GM12878 (cell line): Measurements from ENCODE around the gene SLC6A17. TPM values are rescaled to one million over a fixed set of nuclear protein-coding genes. Genes with fewer than 3 reads are reported as not detected.

Experiments used
- ATAC-seq: fragments of 200-7000 bp; cut with Tn5 transposase; 3 replicates; pipeline ENCODE4 v1.9.1; 2020; ENCODE audit warnings: mild to moderate bottlenecking, moderate library complexity
- BruUV-seq: library from RNA; stranded (reverse); fragments of 400-500 nt; replicated peaks from 2 replicates; lab custom pipeline; 2021; lab: Mats Ljungman, UMichigan
- CTCF ChIA-PET: fragments of 300-600 bp; sonication (Branson Sonifier 250); formaldehyde crosslinking; extraction: SDS; loops from one replicate; lab custom pipeline; 2021; ENCODE audit warnings: inconsistent platforms; lab: Yijun Ruan, JAX
- POLR2A ChIA-PET: fragments of 350-600 bp; formaldehyde crosslinking; extraction: SDS; loops from one replicate; lab custom pipeline; 2021; ENCODE audit warnings: inconsistent platforms; lab: Charles Lee
- RAD21 ChIA-PET: fragments of 300-600 bp; sonication (Branson Sonifier 250); formaldehyde crosslinking; loops from one replicate; lab custom pipeline; 2023; ENCODE audit warnings: antibody characterized with exemption; ENCODE audit not compliant: unreplicated experiment; lab: Charles Lee
- SMC1A ChIA-PET: fragments of 300-600 bp; sonication (Branson Sonifier 250); formaldehyde crosslinking; loops from one replicate; lab custom pipeline; 2023; ENCODE audit not compliant: unreplicated experiment, uncharacterized antibody; lab: Charles Lee
- DNase-seq: peaks from one replicate; pipeline ENCODE4 v3.0.0-alpha.2; 2011; ENCODE audit warnings: low read depth, low spot score
- FAIRE-seq: peaks from 3 replicates; lab custom pipeline; 2011; peaks lifted over from hg19 to GRCh38; lab: Jason Lieb, UNC
- H2AFZ ChIP-seq: 2 replicates; pipeline ENCODE4 v1.6.0; 2011; ENCODE audit warnings: low read depth, low read length, control low read depth; ENCODE audit not compliant: control insufficient read depth
- H3K27ac ChIP-seq: 2 replicates; pipeline ENCODE4 v1.5.1; 2011; ENCODE audit warnings: control low read depth; ENCODE audit not compliant: control insufficient read depth, insufficient read depth
- H3K27me3 ChIP-seq, 2 experiments: replicated peaks in 1 of 2; 2 replicates each; pipeline versions ENCODE4 v1.6.0 to v1.6.1; 2011; ENCODE audit warnings: low read length in 1 of 2; ENCODE audit not compliant: control insufficient read depth in 2 of 2, insufficient read depth in 2 of 2
- H3K36me3 ChIP-seq, 2 experiments: 2 replicates each; pipeline ENCODE4 v1.5.1; 2011; ENCODE audit warnings: low read length in 1 of 2; ENCODE audit not compliant: control insufficient read depth in 2 of 2, insufficient read depth in 2 of 2
- H3K4me1 ChIP-seq: 2 replicates; pipeline ENCODE4 v1.6.1; 2011; ENCODE audit warnings: mild to moderate bottlenecking, low read length, moderate library complexity, mixed read lengths; ENCODE audit not compliant: control insufficient read depth, insufficient read depth
- H3K4me2 ChIP-seq: 2 replicates; pipeline ENCODE4 v1.6.0; 2011; ENCODE audit warnings: control low read depth; ENCODE audit not compliant: control insufficient read depth, insufficient read depth
- H3K4me3 ChIP-seq: fragments of 200-600 bp; sonication (generic); 2 replicates; pipeline ENCODE4 v1.5.1; 2016
- H3K79me2 ChIP-seq: 2 replicates; pipeline ENCODE4 v1.6.0; 2011; ENCODE audit warnings: low read length; ENCODE audit not compliant: control insufficient read depth, insufficient read depth
- H3K9ac ChIP-seq: 2 replicates; pipeline ENCODE4 v1.8.0; 2011; ENCODE audit warnings: low read length, control low read depth, mixed read lengths; ENCODE audit not compliant: control insufficient read depth, insufficient read depth
- H3K9me3 ChIP-seq: replicated peaks from 3 replicates; pipeline ENCODE4 v1.5.1; 2011; ENCODE audit warnings: mild to moderate bottlenecking, low read length; ENCODE audit not compliant: control insufficient read depth, insufficient read depth
- H4K20me1 ChIP-seq: 2 replicates; pipeline ENCODE4 v1.6.0; 2011; ENCODE audit not compliant: control insufficient read depth, insufficient read depth
- ASH2L ChIP-seq: fragments of 300-600, 200-600 bp; sonication (generic); IDR thresholded peaks from 2 replicates; pipeline ENCODE4 v1.6.1; 2017; ENCODE audit warnings: low read depth, mild to moderate bottlenecking, borderline replicate concordance
- BCL11A ChIP-seq: IDR thresholded peaks from 2 replicates; pipeline ENCODE4 v1.6.1; 2011; ENCODE audit warnings: low read depth, low read length
- CHD1 ChIP-seq: IDR thresholded peaks from 2 replicates; pipeline ENCODE4 v1.6.1; 2012; ENCODE audit warnings: low read depth, low read length, improper control_type of control experiment
- FOXM1 ChIP-seq: IDR thresholded peaks from 2 replicates; pipeline ENCODE4 v1.6.1; 2012; ENCODE audit warnings: low read depth, mild to moderate bottlenecking, inconsistent platforms, low read length, moderate library complexity
- KLF5 ChIP-seq: fragments of 450-650 bp; IDR thresholded peaks from 2 replicates; pipeline ENCODE4 v1.6.1; 2014; ENCODE audit warnings: mild to moderate bottlenecking; ENCODE audit not compliant: partially characterized antibody
- NR2F1 ChIP-seq: fragments of 450-650 bp; conservative IDR thresholded peaks from 2 replicates; pipeline ENCODE4 v1.6.1; 2017; ENCODE audit warnings: mild to moderate bottlenecking
- POU2F2 ChIP-seq: IDR thresholded peaks from 3 replicates; pipeline ENCODE4 v1.6.1; 2011; ENCODE audit warnings: low read depth, mild to moderate bottlenecking, low read length, borderline replicate concordance
- RB1 ChIP-seq: fragments of 450-650 bp; formaldehyde crosslinking; IDR thresholded peaks from 2 replicates; pipeline ENCODE4 v1.6.1; 2017; ENCODE audit warnings: mild to moderate bottlenecking, borderline replicate concordance
- SMAD5 ChIP-seq: IDR thresholded peaks from 2 replicates; pipeline ENCODE4 v1.6.1; 2016; ENCODE audit warnings: antibody characterized with exemption, low read depth
- STAT1 ChIP-seq: fragments of 450-650 bp; conservative IDR thresholded peaks from 2 replicates; pipeline ENCODE4 v1.6.1; 2014; ENCODE audit warnings: antibody characterized with exemption, mild to moderate bottlenecking
- WGBS: methylation state at CpG from one replicate; pipeline ENCODE4 v1.1.6; 2016; ENCODE audit warnings: low lambda C conversion rate; ENCODE audit not compliant: insufficient replicate concordance, insufficient coverage; ENCODE audit errors: missing lambda C conversion rate; 5-methylcytosine and 5-hydroxymethylcytosine counted together
- in situ Hi-C: fragments of 300-500 bp; cut with MboI; formaldehyde crosslinking; loops from 9 replicates; pipeline ENCODE4 v1.14.3; 2018; ENCODE audit warnings: mixed read lengths
- intact Hi-C: fragments of 100-400 bp; cut with micrococcal nuclease; formaldehyde crosslinking; loops from one replicate; pipeline ENCODE4 v1.14.2; 2022; ENCODE audit not compliant: unreplicated experiment
- polyA plus RNA-seq, 11 experiments: library from polyadenylated mRNA; depleted of rRNA in 4 of 11; unstranded in 6 of 11; stranded (reverse) in 5 of 11; fragments of >200 nt; fragmentation: Nextera tagmentation in 4 of 11; fragmentation: Illumina TruSeq in 1 of 11; extraction: Ambion mirVana in 4 of 11; extraction: Trizol in 1 of 11; gene quantifications; 1 replicate in 1 of 11; 2 replicates in 10 of 11; pipeline versions ENCODE4 v1.2.1 to v1.2.3, GENCODE V29; 2011 to 2016; ENCODE audit warnings: inconsistent platforms in 2 of 11, missing spikeins in 2 of 11, low read depth in 1 of 11
- total RNA-seq, 4 experiments: library from RNA; depleted of rRNA in 3 of 4; stranded (reverse); fragments of >200 nt in 3 of 4; fragmentation: Illumina TruSeq in 1 of 4; extraction: Trizol in 1 of 4; gene quantifications; 2 replicates each; pipeline versions ENCODE4 v1.2.1 to v1.2.3, GENCODE V29; 2013 to 2021
- TF ChIP-seq, protein P1 (sequence below): IDR thresholded peaks from 2 replicates; pipeline ENCODE4 v1.6.1; 2012; ENCODE audit warnings: mild to moderate bottlenecking, low read depth, low read length
- TF ChIP-seq, protein P2 (sequence below): fragments of 450-650 bp; IDR thresholded peaks from 2 replicates; pipeline ENCODE4 v1.6.1; 2017; ENCODE audit warnings: borderline replicate concordance
- TF ChIP-seq, protein P3 (sequence below): IDR thresholded peaks from 2 replicates; pipeline ENCODE4 v1.6.1; 2012; ENCODE audit warnings: low read depth, low read length, improper control_type of control experiment
- TF ChIP-seq, protein P4 (sequence below): IDR thresholded peaks from 2 replicates; pipeline ENCODE4 v1.6.1; 2012; ENCODE audit warnings: low read length, inconsistent platforms
- TF ChIP-seq, protein P5 (sequence below): IDR thresholded peaks from 2 replicates; pipeline ENCODE4 v1.6.1; 2011; ENCODE audit warnings: low read depth, mild to moderate bottlenecking, low read length, moderate library complexity, borderline replicate concordance; ENCODE audit errors: extremely low read depth
- TF ChIP-seq, protein P6 (sequence below): fragments of 450-650 bp; IDR thresholded peaks from 2 replicates; pipeline ENCODE4 v1.6.1; 2014; ENCODE audit warnings: mild to moderate bottlenecking

SLC6A17 gene
- total and polyA plus RNA-seq, 10 of the 15 experiments (the other 5 are each of a cell fraction or from before 2014, with no cell fraction given) = not detected

DNA sequence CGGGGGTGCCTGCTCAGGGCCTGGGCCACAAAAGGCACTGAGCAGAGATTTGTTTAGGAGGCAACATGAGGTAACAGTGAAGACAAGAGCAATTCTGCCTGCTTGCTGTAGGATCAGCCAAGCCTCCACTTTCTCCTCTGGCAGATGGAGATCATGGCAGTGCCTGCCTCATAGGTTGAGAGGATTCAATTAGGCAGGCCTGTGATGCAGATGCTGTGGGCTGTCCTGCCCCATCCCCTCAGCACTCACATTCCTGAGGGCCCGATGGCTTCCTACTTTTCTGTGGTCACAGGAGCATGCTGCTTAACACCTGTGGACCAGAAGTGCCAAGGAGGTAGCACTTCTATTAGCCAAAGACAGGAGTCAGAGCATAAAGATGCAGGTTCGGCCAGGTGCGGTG is 39.2 kb upstream of the SLC6A17 start:
- SMC1A ChIA-PET = no interaction called here
- TF ChIP-seq RB1 (no peak), ASH2L (no peak), NR2F1 (no peak), FOXM1 (no peak), KLF5 (no peak), POU2F2 (no peak), STAT1 (no peak), CHD1 (no peak), BCL11A (no peak), SMAD5 (no peak)
- TF ChIP-seq, protein P1, sequence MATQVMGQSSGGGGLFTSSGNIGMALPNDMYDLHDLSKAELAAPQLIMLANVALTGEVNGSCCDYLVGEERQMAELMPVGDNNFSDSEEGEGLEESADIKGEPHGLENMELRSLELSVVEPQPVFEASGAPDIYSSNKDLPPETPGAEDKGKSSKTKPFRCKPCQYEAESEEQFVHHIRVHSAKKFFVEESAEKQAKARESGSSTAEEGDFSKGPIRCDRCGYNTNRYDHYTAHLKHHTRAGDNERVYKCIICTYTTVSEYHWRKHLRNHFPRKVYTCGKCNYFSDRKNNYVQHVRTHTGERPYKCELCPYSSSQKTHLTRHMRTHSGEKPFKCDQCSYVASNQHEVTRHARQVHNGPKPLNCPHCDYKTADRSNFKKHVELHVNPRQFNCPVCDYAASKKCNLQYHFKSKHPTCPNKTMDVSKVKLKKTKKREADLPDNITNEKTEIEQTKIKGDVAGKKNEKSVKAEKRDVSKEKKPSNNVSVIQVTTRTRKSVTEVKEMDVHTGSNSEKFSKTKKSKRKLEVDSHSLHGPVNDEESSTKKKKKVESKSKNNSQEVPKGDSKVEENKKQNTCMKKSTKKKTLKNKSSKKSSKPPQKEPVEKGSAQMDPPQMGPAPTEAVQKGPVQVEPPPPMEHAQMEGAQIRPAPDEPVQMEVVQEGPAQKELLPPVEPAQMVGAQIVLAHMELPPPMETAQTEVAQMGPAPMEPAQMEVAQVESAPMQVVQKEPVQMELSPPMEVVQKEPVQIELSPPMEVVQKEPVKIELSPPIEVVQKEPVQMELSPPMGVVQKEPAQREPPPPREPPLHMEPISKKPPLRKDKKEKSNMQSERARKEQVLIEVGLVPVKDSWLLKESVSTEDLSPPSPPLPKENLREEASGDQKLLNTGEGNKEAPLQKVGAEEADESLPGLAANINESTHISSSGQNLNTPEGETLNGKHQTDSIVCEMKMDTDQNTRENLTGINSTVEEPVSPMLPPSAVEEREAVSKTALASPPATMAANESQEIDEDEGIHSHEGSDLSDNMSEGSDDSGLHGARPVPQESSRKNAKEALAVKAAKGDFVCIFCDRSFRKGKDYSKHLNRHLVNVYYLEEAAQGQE = no peak
- TF ChIP-seq, protein P2, sequence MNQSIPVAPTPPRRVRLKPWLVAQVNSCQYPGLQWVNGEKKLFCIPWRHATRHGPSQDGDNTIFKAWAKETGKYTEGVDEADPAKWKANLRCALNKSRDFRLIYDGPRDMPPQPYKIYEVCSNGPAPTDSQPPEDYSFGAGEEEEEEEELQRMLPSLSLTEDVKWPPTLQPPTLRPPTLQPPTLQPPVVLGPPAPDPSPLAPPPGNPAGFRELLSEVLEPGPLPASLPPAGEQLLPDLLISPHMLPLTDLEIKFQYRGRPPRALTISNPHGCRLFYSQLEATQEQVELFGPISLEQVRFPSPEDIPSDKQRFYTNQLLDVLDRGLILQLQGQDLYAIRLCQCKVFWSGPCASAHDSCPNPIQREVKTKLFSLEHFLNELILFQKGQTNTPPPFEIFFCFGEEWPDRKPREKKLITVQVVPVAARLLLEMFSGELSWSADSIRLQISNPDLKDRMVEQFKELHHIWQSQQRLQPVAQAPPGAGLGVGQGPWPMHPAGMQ = no peak
- TF ChIP-seq, protein P3, sequence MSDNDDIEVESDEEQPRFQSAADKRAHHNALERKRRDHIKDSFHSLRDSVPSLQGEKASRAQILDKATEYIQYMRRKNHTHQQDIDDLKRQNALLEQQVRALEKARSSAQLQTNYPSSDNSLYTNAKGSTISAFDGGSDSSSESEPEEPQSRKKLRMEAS = no peak
- TF ChIP-seq, protein P4, sequence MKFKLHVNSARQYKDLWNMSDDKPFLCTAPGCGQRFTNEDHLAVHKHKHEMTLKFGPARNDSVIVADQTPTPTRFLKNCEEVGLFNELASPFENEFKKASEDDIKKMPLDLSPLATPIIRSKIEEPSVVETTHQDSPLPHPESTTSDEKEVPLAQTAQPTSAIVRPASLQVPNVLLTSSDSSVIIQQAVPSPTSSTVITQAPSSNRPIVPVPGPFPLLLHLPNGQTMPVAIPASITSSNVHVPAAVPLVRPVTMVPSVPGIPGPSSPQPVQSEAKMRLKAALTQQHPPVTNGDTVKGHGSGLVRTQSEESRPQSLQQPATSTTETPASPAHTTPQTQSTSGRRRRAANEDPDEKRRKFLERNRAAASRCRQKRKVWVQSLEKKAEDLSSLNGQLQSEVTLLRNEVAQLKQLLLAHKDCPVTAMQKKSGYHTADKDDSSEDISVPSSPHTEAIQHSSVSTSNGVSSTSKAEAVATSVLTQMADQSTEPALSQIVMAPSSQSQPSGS = no peak
- TF ChIP-seq, protein P5, sequence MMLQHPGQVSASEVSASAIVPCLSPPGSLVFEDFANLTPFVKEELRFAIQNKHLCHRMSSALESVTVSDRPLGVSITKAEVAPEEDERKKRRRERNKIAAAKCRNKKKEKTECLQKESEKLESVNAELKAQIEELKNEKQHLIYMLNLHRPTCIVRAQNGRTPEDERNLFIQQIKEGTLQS = no peak
- TF ChIP-seq, protein P6, sequence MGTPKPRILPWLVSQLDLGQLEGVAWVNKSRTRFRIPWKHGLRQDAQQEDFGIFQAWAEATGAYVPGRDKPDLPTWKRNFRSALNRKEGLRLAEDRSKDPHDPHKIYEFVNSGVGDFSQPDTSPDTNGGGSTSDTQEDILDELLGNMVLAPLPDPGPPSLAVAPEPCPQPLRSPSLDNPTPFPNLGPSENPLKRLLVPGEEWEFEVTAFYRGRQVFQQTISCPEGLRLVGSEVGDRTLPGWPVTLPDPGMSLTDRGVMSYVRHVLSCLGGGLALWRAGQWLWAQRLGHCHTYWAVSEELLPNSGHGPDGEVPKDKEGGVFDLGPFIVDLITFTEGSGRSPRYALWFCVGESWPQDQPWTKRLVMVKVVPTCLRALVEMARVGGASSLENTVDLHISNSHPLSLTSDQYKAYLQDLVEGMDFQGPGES = no peak
- CTCF ChIA-PET = interaction anchor here (2.0 kb wide), 1 partner anchor 51 kb away, joined by 7 read pairs; no protein-coding TSS in a partner anchor
- Histone ChIP-seq H3K4me2 (no peak overlapping the region), H2AFZ (no peak overlapping the region), H4K20me1 (no peaks in the 10 kb centered on the region), H3K79me2 (no peaks in the 10 kb centered on the region), H3K36me3 (no peaks in the 10 kb centered on the region), H3K4me3 (no peak overlapping the region), H3K27me3 (peaks cover 1 to 2% of the 10 kb centered on the region in 2 experiments; a peak in 1 of 4 replicates), H3K9me3 (no peaks in the 10 kb centered on the region), H3K9ac (no peak overlapping the region), H3K27ac (no peak overlapping the region), H3K4me1 (no peaks in the 10 kb centered on the region)
- FAIRE-seq (no peak), ATAC-seq (no peak), DNase-seq (no peak)
- 59% methylated on average over 4 of the region's 4 CpGs for WGBS
- BruUV-seq = no TSS peak
- RAD21 ChIA-PET = no interaction called here
- POLR2A ChIA-PET = no interaction called here
- in situ Hi-C loops (no loop called here), intact Hi-C loops (no loop called here)
